ENCODE data around the gene ZMYND10. TPM values are rescaled to one million over a fixed set of nuclear protein-coding genes. Genes with fewer than 3 reads are reported as not detected.

ZMYND10 gene
- total and polyA plus RNA-seq, 2 donors (not counting 3 experiments of a cell fraction or from before 2014, with no cell fraction given), result 0.25 to 0.38 TPM

GRCh38 chr3:50342813-50343633, 2.5 kb downstream of the ZMYND10 start:
- intact Hi-C loops (cut with micrococcal nuclease) (no loop called here), dilution Hi-C loops (cut with MboI; ENCODE audit: extremely low pct_ligation_motif_present, low sequenced_read_pairs) (no loop called here)
- TF ChIP-seq FOS (IDR thresholded peaks at IDR 0.05; ENCODE audit: borderline replicate concordance, insufficient read depth, low read length), result no peak
- no peak for TF ChIP-seq POLR2AphosphoS5 (IDR thresholded peaks at IDR 0.05; ENCODE audit: insufficient read depth, low read depth, low read length)
- TF ChIP-seq POLR2A (IDR thresholded peaks at IDR 0.05; ENCODE audit: low read depth, low read length), result no peak
- no peak for TF ChIP-seq JUN (IDR thresholded peaks at IDR 0.05; ENCODE audit: borderline replicate concordance, insufficient read depth, insufficient read length, low read depth)
- no peak for TF ChIP-seq MYC (IDR thresholded peaks at IDR 0.05; ENCODE audit: low read depth, low read length)
- no peak for TF ChIP-seq EZH2 (IDR thresholded peaks at IDR 0.05; ENCODE audit: borderline replicate concordance, low read depth, low read length, severe bottlenecking)
- TF ChIP-seq MAX (IDR thresholded peaks at IDR 0.05; ENCODE audit: insufficient read depth, insufficient read length), result no peak
- TF ChIP-seq CTCF (IDR thresholded peaks at IDR 0.05; ENCODE audit: extremely low read depth in 1 of 2, insufficient read depth in 1 of 2, low read depth in 1 of 2, low read length in 2 of 2), result no peak
- TF ChIP-seq GATA2 (IDR thresholded peaks at IDR 0.05; ENCODE audit: insufficient read depth, insufficient read length, low read depth, low read length), result no peak
- Histone ChIP-seq H3K4me1 (ENCODE audit: control insufficient read depth, extremely low read depth, insufficient read depth, low read length) (peaks cover 14% of the 10 kb centered on the region), H3K9me1 (replicated peaks; ENCODE audit: control insufficient read depth, extremely low read depth, insufficient read depth, low read length) (no peaks in the 10 kb centered on the region), H3K9me3 (replicated peaks; ENCODE audit: control insufficient read depth, insufficient read depth, low read length) (no peaks in the 10 kb centered on the region), H3K4me3 (replicated peaks in 1 of 3; ENCODE audit: insufficient read depth in 1 of 3, low read depth in 1 of 3, low read length in 3 of 3) (no peak overlapping the region), H3K27ac (ENCODE audit: insufficient read depth, low read depth, low read length) (no peak overlapping the region), H3K36me3 (ENCODE audit: control insufficient read depth in 2 of 2, extremely low read depth in 1 of 2, insufficient read depth in 2 of 2, low read length in 2 of 2) (no peaks in the 10 kb centered on the region), H3K79me2 (ENCODE audit: control insufficient read depth, insufficient read depth, low read length) (no peaks in the 10 kb centered on the region), H3K4me2 (ENCODE audit: insufficient read depth, low read length) (no peak overlapping the region), H3K27me3 (ENCODE audit: control insufficient read depth in 2 of 2, insufficient read depth in 2 of 2, low read length in 2 of 2) (no peaks in the 10 kb centered on the region), H2AFZ (ENCODE audit: low read depth, low read length) (no peak overlapping the region), H4K20me1 (replicated peaks; ENCODE audit: control insufficient read depth, extremely low read depth, insufficient read depth, low read length) (no peaks in the 10 kb centered on the region), H3K9ac (replicated peaks; ENCODE audit: extremely low read depth, insufficient read depth, low read length) (no peak overlapping the region)
- FAIRE-seq (no peak), DNase-seq (ENCODE audit: low read depth, low spot score) (no peak)
- no TSS peak for BruUV-seq (replicated peaks)
- ChIA-PET CTCF (interaction anchor here (1.0 to 1.1 kb wide), 2 partner anchors 199 kb away, joined by 4 to 5 read pairs; no protein-coding TSS in a partner anchor), POLR2A (no interaction called here)

Data from endothelial cell of umbilical vein (primary cell).